SH-SY5Y (cell line): ENCODE data around the gene AMPH.

Experiments used
- GATA2 ChIP-seq: IDR thresholded peaks from 2 replicates; pipeline ENCODE4 v1.6.1; 2011; ENCODE audit warnings: mild to moderate bottlenecking, low read depth, low read length
- GATA3 ChIP-seq: IDR thresholded peaks from 2 replicates; pipeline ENCODE4 v1.6.1; 2011; ENCODE audit warnings: low read depth, mild to moderate bottlenecking, low read length, moderate library complexity

DNA sequence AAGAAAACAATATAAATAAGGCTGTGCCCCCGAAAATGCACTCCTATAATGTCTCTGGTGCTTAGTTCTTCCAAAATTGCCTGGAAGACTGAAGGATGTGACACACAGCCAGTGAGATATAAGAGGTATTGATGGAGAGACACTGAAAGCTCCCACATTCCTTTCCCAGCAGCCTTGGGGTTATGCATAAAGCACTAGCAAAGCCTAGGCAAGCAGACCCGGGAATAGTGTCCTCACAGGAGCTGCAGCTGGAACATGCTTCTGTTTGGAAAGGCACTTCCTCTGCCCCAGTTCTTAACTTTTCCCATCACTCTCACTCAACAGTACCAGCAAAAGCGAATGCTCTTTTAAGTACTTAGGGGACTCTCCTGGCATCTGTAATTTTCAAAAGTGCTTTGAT is 178.0 kb downstream of the AMPH start:
- TF ChIP-seq GATA3 (no peak), GATA2 (no peak)
